OCI-LY7 (cell line): ENCODE results near the gene POC1B.

Experiments
- CTCF ChIP-seq: fragments of 200-600 bp; sonication (generic); conservative IDR thresholded peaks from 2 replicates; pipeline ENCODE4 v1.5.1; 2014; ENCODE audit warnings: mild to moderate bottlenecking, antibody characterized with exemption, low read length, moderate library complexity, mixed read lengths
- EZH2phosphoT487 ChIP-seq: fragments of 200-600 bp; sonication (generic); IDR thresholded peaks from 2 replicates; pipeline ENCODE4 v1.6.1; 2018; ENCODE audit warnings: low read depth, borderline replicate concordance, mild to moderate bottlenecking, mixed run types, antibody characterized with exemption, low read length, moderate library complexity, mixed read lengths

GRCh38 chr12:89539426-89540223, 13.8 kb upstream of the POC1B start:
- TF ChIP-seq CTCF (no peak), EZH2phosphoT487 (no peak)
